A204.1 (cell line): Measurements from ENCODE around the gene RADIL.
"Not testable (repeated sequence)": the region's sequence is repeated elsewhere in the genome, so short reads cannot be mapped to it uniquely, and the experiment has no call there.

ENCODE experiments used
- FAIRE-seq: peaks from 2 replicates; lab custom pipeline; 2012; peaks lifted over from hg19 to GRCh38; lab: Jason Lieb, UNC

The RADIL gene

DNA sequence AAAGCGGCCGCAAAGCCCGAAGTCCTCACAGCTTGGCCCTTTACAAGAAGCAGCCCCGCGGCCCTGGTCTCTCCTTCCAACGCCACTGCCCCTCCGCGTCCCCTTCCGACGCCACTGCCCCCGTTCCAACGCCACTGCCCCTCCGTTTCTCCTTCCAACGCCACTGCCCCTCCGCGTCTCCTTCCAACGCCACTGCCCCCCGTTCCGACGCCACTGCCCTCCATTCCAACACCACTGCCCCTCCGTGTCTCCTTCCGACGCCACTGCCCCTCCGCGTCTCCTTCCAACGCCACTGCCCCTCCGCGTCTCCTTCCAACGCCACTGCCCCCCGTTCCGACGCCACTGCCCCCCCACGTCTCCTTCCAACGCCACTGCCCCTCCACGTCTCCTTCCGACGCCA lies 75.0 kb downstream of the RADIL start:
- no peak for FAIRE-seq

DNA sequence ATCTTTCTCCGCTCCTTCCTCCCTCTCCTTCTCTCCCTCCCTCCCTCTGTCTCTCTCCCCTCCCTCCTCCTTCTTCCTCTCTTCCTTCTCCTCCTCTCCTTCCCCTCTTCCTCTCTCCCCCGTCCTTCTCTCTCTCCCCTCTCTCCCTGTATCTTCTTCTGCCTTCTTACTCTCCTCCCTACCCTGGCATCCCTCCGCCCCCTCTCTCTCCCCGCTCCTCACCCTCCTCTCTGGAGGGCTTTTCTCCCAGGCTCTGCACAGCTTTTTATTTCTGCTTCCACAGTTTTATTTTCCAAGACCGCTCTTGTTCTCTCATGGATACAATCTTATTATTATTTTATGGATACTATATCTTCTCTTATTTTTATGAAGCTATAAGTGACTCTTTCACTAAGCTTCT lies 75.5 kb downstream of the RADIL start:
- FAIRE-seq = no peak

DNA sequence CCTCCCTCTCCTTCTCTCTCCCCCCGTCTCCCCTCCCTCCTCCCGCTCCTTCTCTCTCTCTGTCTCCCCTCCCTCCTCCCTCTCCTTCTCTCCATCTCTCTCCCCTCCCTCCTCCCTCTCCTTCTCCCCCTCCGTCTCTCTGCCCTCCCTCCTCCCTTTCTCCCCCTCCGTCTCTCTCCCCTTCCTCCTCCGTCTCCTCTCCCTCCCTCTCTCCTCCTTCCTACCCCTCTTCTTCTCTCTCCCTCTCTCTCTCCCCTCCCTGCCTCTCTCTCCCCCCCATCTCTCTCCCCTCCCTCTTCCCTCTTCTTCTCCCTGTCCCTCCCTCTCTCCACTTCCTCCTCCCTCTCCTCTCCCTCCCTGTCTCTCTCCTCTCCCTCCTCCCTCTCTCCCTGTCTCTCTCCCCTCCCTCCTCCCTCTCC lies 75.9 kb downstream of the RADIL start:
- FAIRE-seq = no peak

DNA sequence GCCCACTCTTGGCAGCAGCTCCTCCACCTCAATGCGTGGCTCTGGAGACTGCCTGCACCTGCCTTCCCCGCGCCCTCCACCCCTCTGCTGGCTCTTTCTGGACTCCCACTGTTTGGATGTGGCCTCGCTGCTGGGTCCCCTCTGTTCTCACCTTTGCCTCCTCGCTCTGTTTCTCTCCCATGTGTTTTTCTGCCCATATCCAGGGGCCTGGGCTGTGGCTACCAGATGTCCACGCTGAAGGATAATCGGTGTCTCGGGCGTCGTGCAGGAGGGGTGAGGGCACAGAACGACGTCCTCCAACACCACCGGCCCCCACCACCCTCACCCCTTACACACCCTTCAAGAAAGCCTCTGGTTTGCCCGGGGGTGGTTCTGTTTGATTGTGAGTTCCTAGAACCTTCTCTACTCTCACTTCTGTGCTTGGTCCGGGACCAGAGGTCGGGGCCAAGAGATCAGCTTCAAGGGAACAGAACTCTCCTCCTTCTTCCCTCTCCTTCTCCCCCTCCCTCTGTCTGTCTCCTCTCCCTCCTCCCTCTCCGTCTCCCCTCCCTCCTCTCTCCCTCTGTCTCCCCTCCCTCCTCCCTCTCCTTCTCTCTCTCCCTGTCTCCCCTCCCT lies 76.4 kb downstream of the RADIL start:
- FAIRE-seq = no peak

DNA sequence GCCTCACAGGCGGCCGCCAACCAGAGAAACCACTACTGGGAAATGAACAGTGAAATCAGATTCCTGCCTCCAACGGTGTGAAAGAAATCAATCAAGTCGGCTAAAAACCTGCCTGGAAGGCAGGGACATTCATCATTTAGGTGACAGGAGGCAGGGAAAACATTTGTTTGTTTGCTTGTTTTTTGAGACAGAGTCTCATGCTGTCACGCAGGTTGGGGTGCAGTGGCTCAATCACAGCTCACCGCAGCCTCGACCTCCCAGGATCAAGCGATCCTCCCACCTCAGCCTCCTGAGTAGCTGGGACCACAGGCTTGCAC lies 77.6 kb downstream of the RADIL start:
- FAIRE-seq = no peak

DNA sequence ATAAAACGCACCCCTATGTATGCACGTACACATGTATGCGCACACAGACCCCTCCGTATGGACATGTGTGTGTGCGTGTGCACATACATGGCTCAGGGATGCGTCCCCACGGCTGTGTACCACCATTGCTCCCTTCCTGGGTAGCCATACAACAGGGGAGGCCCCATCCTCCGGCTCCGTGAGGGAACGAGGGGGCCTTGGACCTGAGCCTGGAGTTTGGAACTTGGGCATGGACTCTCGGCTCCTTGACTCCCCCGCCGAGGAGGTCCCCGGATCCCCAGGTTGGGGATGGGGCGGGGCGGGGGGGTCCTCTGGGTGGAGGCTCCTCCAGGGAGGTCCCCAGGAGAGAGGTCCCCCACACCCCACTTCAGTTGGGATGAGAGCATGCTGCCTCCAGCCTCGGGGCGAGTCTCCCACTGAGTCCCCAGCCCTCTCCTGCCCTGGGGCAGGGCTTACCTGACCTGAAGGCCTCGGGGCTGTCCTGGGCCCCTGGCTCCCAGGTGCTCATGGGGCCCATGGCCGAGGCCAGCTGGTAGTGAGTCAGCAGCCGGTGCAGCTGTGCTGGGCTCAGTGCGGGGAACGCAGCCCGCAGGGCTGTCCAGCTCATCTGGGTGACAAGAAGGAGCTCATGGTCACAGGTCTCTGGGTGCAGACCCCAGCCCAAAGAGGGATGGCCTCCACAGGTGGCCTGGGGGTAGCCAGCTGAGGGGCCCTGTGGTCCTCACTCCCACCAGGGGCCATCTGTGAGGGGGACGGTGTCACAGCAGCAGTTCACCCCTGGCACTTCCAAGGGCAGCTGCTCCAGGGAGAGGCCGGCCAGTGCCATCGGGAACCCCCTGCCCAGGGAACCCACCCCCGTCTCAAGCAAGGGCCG lies 78.2 kb downstream of the RADIL start:
- no peak for FAIRE-seq

DNA sequence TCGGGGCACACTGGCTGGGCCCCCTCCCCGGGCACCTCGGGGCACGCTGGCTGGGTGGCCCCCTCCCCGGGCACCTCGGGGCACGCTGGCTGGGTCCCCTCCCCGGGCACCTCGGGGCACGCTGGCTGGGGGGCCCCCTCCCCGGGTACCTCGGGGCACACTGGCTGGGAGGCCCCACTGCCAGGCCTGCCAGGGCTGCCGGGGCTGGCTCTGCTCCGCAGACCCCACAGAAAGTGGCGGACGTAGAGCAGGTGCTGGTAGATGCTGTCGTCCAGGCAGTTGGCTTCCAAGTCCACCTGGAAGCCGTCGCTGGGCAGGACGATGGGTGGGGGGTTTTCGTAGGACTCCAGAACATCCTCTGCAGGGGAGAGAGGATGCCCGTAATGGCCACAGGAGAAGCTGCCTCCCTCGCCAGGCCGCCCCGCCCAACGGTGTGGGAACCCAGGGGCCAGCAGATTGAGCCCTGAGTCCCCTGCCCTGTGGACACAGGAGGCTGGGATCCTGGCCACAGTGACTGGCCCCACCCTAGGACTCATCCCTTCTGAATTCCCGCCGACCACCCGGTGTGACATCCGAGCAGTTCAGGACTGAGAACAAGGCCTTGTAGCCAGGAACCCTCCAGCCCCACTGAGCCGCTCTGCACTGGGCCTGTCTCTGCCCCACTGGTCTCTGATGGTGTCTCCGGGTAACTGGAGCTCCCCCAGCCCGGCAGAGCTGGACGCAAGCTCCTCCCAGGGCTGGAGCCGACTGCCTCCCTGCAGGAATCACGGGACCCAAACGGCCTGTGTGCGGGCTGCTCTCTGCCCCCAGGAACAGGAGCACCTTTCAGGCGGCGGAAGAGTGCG lies 79.9 kb downstream of the RADIL start:
- FAIRE-seq = no peak

DNA sequence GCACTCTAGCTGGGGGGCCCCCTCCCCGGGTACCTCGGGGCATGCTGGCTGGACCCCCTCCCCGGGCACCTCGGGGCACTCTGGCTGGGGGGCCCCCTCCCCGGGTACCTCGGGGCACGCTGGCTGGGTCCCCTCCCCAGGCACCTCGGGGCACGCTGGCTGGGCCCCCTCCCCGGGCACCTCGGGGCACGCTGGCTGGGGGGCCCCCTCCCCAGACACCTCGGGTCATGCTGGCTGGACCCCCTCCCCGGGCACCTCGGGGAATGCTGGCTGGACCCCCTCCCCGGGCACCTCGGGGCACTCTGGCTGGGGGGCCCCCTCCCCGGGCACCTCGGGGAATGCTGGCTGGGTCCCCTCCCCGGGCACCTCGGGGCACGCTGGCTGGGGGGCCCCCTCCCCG lies 80.9 kb downstream of the RADIL start:
- FAIRE-seq = not testable (repeated sequence)

DNA sequence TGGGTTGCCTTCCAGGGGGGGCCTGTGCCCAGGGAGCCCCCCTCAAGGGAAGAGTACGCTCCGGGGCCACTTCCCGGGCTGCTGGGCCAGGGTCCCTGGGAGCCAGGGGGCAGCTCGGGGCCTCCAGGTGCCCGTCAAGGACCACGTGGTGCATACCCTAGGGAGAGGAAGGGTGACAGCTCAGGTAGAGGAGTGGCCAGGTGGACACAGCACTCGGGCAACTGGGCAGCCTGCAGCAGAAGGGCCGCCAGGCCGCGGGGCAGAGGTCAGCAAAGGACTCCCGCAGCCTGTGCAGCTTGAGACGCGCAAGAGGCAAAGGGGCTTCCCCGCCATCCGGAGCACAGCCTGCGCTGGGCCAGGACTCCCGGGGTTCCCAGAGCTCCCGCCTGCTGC lies 81.7 kb downstream of the RADIL start:
- no peak for FAIRE-seq

DNA sequence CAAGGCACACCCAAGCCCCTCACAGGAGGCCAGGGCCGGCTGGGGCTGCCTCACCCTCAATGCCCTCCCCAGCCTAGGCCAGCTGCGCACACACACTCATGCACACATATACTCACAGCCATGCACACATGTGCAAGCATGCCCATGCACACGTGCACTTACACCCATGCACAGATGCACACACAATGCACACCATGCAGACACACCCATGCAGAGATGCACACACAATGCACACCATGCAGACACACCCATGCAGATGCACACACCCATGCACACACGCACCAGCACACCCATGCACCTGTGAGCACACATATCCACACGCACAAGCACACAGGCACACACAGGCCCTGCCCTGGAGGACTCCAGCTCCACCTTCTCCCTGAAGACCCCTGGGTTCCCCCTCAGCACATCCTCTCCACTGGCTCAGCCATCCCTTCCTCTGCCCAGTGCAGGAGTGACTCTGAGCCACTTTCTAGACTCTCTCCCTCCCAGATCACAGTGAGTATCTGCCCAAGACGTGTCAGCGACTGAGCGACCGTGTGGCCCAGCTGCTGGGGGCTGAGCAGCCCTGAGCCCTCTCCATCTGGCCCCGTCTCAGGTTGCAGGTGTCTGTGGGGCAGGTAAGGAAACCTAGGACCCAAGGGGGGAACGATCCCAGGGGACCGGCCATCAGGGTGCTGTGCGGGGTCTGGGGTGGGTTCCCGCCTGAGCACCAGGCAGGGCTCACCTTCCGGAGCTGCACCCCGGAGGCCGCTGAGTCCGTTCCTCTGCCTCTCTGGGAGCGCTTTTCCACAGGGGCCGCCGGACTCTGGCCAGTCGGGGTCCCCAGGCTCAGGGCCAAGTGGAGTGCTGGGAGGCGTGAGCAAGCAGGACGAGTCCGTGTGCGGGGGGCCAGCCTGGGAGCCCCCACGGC lies 82.3 kb downstream of the RADIL start:
- FAIRE-seq = no peak

DNA sequence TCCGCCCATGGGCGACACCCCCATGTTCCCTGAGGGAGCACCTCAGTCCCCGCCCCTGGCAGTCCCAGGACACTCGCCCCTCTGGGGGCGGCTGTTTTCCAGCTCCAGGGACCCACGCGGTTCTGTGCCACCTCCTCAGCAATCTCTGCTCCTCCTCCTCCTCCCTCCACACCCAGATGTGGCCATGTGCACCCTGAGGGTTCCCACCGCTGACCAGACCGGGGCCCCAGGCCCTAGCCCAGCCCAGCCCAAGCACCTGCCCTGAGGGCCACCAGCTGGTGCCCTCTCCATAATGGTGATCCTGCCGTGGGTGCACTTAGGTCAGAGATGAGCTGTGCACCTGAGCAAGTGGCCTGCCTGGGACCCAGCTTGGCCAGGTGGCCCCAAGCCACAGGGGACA lies 83.0 kb downstream of the RADIL start:
- FAIRE-seq = no peak

DNA sequence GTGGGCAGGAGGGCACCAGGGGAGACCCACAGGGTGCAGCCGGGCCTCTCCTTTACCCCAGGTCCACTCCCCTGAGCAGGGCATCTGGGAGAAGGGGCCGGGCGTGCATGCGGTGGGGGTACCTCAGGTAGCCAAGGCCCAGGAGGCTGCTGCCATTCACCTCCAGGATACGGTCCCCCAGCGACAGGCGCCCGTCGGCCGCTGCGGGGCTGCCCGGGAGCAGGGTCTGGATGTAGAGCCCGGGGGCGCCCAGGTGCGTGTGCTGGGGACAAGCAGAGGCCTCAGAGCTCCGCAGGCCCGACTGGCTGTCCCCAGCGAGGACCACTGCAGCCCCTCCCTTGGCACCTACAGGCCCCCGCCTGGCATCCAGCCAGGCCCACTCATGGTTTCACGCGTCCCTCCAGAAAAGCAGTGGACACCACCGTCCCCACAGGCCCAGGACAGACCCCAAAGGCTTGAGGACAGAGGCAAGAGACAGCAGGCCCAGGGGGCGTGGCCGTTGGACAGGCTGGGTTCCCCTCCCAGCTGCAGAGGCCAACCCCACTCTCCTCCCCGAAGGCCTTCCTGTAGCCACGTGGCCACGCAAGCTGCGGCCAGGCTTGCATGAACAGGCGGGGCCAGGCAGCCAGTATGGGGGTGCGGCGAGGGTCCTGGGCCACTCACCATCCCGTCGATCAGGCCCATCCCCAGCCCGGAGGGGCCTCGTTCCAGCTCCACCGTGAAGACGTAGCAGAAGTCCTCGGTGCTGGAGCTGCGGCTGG lies 83.8 kb downstream of the RADIL start:
- FAIRE-seq = no peak

DNA sequence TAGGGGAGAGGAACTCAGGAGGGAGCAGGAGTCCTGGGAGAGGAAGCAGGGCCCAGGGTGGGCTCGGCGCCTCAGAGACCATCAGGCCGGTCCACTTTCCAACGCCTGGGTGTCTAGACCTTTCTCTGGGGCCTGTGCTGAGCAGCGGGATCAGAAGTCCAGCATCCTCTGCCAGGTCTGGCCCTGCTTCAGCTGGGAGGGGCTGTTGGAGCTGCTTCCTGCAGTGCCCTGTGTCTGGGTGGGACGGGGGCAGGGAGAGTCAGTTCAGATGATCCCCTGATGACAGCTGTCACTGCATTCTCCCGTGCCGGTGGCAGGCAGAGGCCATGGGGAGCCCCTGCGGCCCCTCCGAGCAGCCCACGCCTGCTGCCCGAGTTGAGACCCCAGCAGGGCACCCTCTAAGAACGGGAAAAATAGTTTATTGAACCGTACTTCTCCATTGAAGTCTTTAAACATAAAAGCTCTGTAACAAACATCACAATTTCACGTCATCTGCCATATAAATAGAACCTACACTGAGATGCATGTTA lies 84.7 kb downstream of the RADIL start:
- FAIRE-seq = no peak

DNA sequence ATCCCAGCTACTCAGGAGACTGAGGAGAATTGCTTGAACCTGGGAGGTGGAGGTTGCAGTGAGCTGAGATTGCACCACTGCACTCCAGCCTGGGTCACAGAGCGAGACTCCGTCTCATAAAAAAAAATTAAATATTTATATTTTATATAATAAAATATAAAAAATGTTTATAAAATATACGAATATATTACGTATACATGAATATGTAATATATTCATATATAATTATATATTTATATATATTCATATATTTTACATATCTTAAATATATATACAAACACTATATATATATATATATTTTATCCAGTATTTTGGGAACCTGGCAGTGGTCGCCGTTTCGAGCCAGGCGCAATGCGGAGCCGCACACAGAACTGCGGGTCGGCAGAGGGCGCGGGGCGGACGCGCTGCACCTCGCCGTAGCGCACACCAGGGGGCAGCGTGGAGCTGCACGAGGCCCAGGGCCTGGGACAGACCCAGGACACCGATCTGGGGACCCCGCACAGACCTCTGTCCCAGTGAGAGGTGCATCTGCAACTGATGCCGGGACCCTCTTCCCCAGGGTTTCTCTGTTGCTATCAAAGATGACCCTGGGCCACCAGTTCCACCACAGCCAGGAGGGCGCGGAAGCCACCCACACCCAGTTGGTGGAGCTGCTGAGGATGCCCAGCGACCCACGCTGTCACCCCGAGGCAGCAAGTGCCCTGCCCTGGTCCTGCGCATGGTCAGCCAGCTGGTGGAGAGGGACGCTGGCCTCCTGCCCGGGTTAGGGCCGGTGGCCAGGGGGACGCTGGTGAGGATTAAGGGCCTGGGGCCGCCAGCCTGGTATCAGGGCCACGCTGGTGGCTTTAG lies 85.4 kb downstream of the RADIL start:
- FAIRE-seq = peak; percentile 60

DNA sequence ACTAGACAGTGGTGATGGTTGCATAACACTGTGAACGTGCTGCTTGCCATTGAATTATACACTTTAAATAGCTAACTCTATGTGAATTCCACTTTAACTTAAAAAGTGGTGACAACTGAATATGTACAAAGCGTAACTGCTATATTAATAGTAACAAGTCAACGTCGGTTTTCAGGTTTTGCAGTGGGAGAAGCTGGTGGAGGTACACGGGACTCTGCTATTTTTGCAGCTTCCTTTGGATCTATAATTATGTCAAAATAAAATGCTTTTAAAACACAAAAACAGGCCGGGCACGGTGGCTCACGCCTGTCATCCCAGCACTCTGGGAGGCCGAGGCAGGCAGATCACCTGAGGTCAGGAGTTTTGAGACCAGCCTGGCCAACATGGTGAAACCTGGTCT lies 87.1 kb downstream of the RADIL start:
- no peak for FAIRE-seq

DNA sequence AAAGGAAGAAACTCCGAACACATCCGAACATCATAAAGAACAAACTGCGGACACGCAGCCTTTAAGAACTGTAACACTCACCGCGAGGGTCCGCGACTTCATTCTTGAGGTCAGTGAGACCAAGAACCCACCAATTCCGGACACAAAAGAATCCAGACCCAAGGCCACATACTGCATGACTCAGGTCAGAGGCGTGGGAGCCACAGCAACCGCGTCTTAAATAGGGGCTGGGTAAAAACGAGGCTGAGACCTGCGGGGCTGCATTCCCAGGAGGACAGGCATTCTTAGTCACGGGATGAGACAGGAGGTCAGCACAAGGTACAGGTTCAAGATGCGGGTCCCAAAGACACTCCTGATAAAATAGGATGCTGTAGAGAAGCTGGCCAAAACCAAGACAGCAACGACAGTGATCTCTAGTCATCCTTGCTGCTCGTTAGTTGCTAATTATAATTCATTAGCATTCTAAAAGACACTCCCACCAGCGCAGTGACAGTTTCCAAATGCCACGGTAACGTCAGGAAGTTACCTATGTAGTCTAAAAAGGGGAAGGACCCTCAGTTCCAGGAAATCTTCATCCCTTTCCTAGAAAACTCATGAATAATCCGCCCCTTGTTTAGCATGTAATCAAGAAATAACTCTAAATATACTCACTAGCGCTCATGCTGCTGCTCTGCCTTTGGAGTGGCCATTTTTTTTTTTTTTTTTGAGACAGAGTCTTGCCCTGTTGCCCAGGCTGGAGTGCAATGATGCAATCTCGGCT lies 88.7 kb downstream of the RADIL start:
- no peak for FAIRE-seq

DNA sequence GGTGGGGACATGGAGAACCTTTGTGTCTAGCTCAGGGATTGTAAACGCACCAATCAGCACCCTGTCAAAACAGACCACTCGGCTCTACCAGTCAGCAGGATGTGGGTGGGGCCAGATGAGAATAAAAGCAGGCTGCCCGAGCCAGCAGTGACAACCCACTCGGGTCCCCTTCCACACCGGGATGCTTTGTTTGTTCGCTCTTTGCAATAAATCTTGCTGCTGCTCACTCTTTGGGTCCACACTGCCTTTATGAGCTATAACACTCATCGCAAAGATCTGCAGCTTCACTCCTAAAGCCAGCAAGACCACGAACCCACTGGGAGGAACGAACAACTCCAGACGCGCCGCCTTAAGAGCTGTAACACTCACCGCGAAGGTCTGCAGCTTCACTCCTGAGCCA lies 89.3 kb downstream of the RADIL start:
- not testable (repeated sequence) for FAIRE-seq

DNA sequence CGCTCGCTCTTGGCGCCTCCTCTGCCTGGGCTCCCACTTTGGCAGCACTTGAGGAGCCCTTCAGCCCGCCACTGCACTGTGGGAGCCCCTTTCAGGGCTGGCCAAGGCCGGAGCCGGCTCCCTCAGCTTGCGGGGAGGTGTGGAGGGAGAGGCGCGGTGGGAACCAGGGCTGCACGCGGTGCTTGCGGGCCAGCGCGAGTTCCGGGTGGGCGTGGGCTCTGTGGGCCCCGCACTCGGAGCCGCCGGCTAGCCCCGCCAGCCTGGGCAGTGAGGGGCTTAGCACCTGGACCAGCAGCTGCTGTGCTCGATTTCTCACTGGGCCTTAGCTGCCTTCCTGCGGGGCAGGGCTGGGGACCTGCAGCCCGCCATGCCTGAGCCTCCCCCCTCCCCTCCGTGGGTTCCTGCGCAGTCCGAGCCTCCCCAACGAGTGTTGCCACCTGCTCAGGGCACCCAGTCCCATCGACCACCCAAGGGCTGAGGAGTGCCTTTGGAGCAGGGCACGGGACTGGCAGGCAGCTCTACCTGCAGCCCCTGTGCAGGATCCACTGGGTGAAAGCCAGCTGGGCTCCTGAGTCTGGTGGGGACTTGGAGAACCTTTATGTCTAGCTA lies 90.0 kb downstream of the RADIL start:
- FAIRE-seq = not testable (repeated sequence)
